Suprapubic skin (tissue), 3 donors: ENCODE data around the gene SEMA6A.

Experiments
- EP300 ChIP-seq: sonication (generic); formaldehyde crosslinking; IDR thresholded peaks from one replicate; pipeline ENCODE4 v1.6.1; 2017; ENCODE audit warnings: antibody characterized with exemption
- POLR2A ChIP-seq, 2 donors: fragments of 450-650 bp; IDR thresholded peaks; one replicate each; pipeline ENCODE4 v1.6.1; 2017; ENCODE audit warnings: antibody characterized with exemption in 2 of 2, mild to moderate bottlenecking in 2 of 2, moderate library complexity in 2 of 2
- TF ChIP-seq, protein P1 (sequence below), 2 donors: fragments of 200-600 bp in 1 of 2; fragments of 450-650 bp in 1 of 2; sonication (generic) in 1 of 2; IDR thresholded peaks; one replicate each; pipeline ENCODE4 v1.5.1; 2016 to 2019; ENCODE audit warnings: antibody characterized with exemption in 2 of 2, mild to moderate bottlenecking in 1 of 2, moderate library complexity in 1 of 2

DNA sequence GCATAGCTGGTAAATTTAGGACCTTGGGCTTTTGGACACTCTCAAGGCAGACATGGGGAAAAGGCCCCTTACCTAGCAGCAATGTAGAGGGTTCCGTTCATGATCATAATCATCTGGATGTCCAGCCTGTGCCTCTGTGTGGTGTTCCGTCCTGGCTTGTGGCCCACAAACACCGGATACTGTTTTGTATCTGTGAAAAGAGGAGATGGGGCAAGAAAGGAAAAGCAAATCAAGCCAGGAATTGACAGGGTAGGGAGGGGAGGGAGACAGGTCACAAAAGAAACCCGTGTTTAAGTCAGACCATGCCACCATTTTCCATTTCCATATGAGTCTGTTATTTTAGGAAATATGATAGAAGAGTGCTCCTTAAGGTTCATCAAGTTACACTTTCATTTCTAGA is 72.5 kb downstream of the SEMA6A start:
- TF ChIP-seq, protein P1, sequence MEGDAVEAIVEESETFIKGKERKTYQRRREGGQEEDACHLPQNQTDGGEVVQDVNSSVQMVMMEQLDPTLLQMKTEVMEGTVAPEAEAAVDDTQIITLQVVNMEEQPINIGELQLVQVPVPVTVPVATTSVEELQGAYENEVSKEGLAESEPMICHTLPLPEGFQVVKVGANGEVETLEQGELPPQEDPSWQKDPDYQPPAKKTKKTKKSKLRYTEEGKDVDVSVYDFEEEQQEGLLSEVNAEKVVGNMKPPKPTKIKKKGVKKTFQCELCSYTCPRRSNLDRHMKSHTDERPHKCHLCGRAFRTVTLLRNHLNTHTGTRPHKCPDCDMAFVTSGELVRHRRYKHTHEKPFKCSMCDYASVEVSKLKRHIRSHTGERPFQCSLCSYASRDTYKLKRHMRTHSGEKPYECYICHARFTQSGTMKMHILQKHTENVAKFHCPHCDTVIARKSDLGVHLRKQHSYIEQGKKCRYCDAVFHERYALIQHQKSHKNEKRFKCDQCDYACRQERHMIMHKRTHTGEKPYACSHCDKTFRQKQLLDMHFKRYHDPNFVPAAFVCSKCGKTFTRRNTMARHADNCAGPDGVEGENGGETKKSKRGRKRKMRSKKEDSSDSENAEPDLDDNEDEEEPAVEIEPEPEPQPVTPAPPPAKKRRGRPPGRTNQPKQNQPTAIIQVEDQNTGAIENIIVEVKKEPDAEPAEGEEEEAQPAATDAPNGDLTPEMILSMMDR (IDR thresholded peaks at IDR 0.05): no peak
- TF ChIP-seq EP300: no peak
- TF ChIP-seq POLR2A (IDR thresholded peaks at IDR 0.05): no peak
